NT2/D1 (cell line): ENCODE data around the gene FARS2.

ENCODE experiments used
- SUZ12 ChIP-seq: IDR thresholded peaks from 2 replicates; pipeline ENCODE4 v1.6.1; 2011; ENCODE audit not compliant: insufficient read length, insufficient read depth; ENCODE audit errors: extremely low read depth
- YY1 ChIP-seq: IDR thresholded peaks from 2 replicates; pipeline ENCODE4 v1.6.1; 2011; ENCODE audit not compliant: insufficient read length, insufficient read depth
- ZNF274 ChIP-seq: IDR thresholded peaks from 2 replicates; pipeline ENCODE4 v1.6.1; 2011; ENCODE audit warnings: mild to moderate bottlenecking, low read depth, low read length

DNA sequence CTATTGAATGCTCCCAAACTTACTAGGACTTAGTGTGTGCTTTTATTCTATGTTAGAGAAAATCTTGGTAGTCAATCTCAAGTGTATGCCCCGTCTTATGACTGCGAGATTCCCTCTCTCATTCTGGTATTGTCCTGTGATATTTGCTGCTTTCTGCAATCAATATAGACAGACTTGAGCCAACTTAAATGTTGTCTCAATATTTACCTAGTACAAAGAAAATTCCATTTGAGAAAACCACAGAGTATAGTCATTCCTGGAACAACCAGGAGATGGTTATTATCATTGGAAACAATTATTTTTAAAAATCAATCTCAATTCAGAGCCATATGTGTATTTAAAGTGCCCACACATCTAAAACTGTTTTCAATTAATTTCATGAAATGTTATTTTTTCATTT, 415.4 kb downstream of the FARS2 start:
- TF ChIP-seq YY1 (no peak), ZNF274 (no peak), SUZ12 (no peak)
